Upper lobe of left lung (tissue), 6 donors: ENCODE data around the gene IFNAR1. TPM values are rescaled to one million over a fixed set of nuclear protein-coding genes. Genes with fewer than 3 reads are reported as not detected.

Experiments
- ATAC-seq, 2 donors: fragments of 200-7000 bp; cut with Tn5 transposase; one replicate each; pipeline ENCODE4 v1.9.1; 2022; ENCODE audit warnings: mild to moderate bottlenecking in 2 of 2, moderate library complexity in 2 of 2; ENCODE audit not compliant: low FRiP score in 2 of 2
- DNase-seq, 2 donors: peaks; one replicate each; pipeline ENCODE4 v3.0.0-alpha.2; 2019 to 2020
- H3K27ac ChIP-seq, 4 donors: fragments of 200-600 bp; sonication (generic); one replicate each; pipeline ENCODE4 v1.5.1; 2016 to 2019
- H3K27me3 ChIP-seq, 4 donors: fragments of 200-600 bp; sonication (generic); one replicate each; pipeline ENCODE4 v1.5.1; 2017 to 2019
- H3K36me3 ChIP-seq, 4 donors: fragments of 200-600 bp; sonication (generic); one replicate each; pipeline ENCODE4 v1.5.1; 2016 to 2019
- H3K4me1 ChIP-seq, 4 donors: fragments of 200-600 bp; sonication (generic); one replicate each; pipeline ENCODE4 v1.5.1; 2018 to 2019
- H3K4me3 ChIP-seq, 4 donors: fragments of 200-600 bp; sonication (generic); one replicate each; pipeline ENCODE4 v1.5.1; 2017 to 2019; ENCODE audit warnings: mild to moderate bottlenecking in 2 of 4, moderate library complexity in 1 of 4
- H3K9me3 ChIP-seq, 4 donors: fragments of 200-600 bp; sonication (generic); one replicate each; pipeline ENCODE4 v1.5.1; 2018 to 2019
- EP300 ChIP-seq, 4 donors: sonication (generic); formaldehyde crosslinking; IDR thresholded peaks; one replicate each; pipeline ENCODE4 v1.5.1; 2017; ENCODE audit warnings: antibody characterized with exemption in 4 of 4, control low read depth in 2 of 4
- POLR2A ChIP-seq, 4 donors: fragments of 450-650 bp; IDR thresholded peaks; one replicate each; pipeline ENCODE4 v1.5.1; 2016 to 2017; ENCODE audit warnings: antibody characterized with exemption in 4 of 4, mild to moderate bottlenecking in 2 of 4
- POLR2AphosphoS5 ChIP-seq, 2 donors: sonication (generic); formaldehyde crosslinking; IDR thresholded peaks; one replicate each; pipeline ENCODE4 v1.5.1; 2017; ENCODE audit warnings: antibody characterized with exemption in 2 of 2
- WGBS, 2 donors: methylation state at CpG; one replicate each; pipeline ENCODE4 v1.1.5; 2017 to 2018; 5-methylcytosine and 5-hydroxymethylcytosine counted together
- total RNA-seq, 6 donors: library from RNA; depleted of rRNA in 4 of 6; stranded (reverse); fragments of >200 nt in 4 of 6; gene quantifications; one replicate each; pipeline versions ENCODE4 v1.1.0 to v1.2.1, GENCODE V29; 2016 to 2021
- TF ChIP-seq, protein P1 (sequence below), 6 experiments: fragments of 450-650 bp in 4 of 6; fragments of 200-600 bp in 2 of 6; sonication (generic) in 2 of 6; IDR thresholded peaks; one replicate each; pipeline ENCODE4 v1.5.1; 2016 to 2019; ENCODE audit warnings: antibody characterized with exemption in 6 of 6
- donor health status: DM: no; HTN: no; CAD: no; lungs with moderate emphysema.
- donor health status: DM: no; HTN: yes; CAD: no; lungs with severe emphysema.

Gene IFNAR1
- total RNA-seq, 6 donors from 2014 or later: 17.1 to 68.5 (median 36.0) TPM

DNA sequence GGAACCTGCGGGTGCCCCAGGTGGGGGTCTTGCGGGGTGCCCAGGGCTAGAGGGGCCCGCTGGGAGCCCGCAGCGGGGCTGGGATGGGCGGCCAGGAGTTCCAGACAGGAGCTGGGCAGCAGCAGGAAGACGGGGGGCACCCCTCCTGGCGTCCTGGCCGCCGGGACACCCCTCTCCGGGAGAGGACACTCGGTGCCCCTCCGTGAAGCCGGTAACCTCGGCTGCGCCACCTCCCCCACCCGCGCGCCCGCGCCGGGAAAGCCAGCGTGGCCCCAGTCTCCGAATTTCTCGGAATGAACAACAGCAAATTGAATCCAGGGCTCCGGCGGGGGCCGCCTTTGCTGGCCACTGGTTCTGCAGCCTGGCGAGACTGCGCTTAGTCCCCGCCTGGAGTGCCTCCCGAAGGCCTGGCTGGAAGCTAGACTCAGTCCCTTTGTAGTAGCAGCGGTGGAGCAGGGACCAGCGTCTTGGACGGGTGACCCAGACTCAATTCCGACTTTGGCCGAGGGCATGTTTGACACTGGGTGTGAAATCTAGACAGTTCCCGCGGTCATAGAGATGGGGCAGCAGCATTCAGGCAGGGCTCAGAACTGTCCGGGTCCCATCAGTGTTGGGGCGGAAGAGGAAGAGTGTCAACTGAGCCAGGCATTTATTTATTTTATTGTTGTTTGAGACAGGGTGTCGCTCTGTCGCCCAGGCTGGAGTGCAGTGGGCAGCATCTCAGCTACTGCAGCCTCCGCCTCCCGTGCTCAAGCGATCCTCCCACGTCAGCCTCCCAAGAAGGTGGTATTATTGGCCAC lies 79.2 kb downstream of the IFNAR1 start:
- Histone ChIP-seq H3K27ac (peak overlapping the region; percentile 99 to 100 (median 99)), H3K27me3 (no peaks in the 10 kb centered on the region), H3K4me3 (peak overlapping the region; percentile 75 to 95 (median 90)), H3K36me3 (no peaks in the 10 kb centered on the region), H3K9me3 (no peaks in the 10 kb centered on the region), H3K4me1 (peaks cover 24 to 53% (median 30%) of the 10 kb centered on the region in 4 donors)
- peak in 2 of 4 donors; percentile 57 to 68 for TF ChIP-seq POLR2A (IDR thresholded peaks at IDR 0.05)
- TF ChIP-seq, protein P1, sequence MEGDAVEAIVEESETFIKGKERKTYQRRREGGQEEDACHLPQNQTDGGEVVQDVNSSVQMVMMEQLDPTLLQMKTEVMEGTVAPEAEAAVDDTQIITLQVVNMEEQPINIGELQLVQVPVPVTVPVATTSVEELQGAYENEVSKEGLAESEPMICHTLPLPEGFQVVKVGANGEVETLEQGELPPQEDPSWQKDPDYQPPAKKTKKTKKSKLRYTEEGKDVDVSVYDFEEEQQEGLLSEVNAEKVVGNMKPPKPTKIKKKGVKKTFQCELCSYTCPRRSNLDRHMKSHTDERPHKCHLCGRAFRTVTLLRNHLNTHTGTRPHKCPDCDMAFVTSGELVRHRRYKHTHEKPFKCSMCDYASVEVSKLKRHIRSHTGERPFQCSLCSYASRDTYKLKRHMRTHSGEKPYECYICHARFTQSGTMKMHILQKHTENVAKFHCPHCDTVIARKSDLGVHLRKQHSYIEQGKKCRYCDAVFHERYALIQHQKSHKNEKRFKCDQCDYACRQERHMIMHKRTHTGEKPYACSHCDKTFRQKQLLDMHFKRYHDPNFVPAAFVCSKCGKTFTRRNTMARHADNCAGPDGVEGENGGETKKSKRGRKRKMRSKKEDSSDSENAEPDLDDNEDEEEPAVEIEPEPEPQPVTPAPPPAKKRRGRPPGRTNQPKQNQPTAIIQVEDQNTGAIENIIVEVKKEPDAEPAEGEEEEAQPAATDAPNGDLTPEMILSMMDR (IDR thresholded peaks at IDR 0.05): peak in 2 of 6 experiments; percentile 16 to 20
- TF ChIP-seq POLR2AphosphoS5 (IDR thresholded peaks at IDR 0.05): peak; percentile 9 to 19
- no peak for TF ChIP-seq EP300 (IDR thresholded peaks at IDR 0.05)
- peak; percentile 51 to 94 for DNase-seq
- WGBS, 2 donors: 2 to 5% methylated on average over 12 to 28 of the region's 47 CpGs
- ATAC-seq: peak; percentile 62

DNA sequence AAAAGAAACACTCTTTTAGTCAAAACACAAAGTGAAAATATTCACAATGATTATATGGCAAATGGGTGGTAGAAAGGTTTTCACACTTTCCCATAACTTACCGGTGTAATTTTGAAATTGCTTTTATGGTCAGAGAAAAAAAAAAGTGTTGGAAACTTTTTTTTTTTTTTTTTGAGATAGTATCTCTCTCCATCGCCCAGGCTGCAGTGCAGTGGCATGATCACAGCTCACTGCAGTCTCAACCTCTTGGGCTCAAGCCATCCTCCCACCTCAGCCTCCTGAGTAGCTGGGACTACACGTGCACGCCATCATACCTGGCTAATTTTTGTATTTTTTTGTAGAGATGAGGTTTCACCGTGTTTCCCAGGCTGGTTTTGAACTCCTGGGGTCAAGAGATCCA lies 81.7 kb downstream of the IFNAR1 start:
- Histone ChIP-seq H3K27ac (peak overlapping the region in 2 of 4 donors; percentile 35 to 99), H3K9me3 (no peaks in the 10 kb centered on the region), H3K4me3 (peak overlapping the region in 1 of 4 donors; percentile 95), H3K36me3 (peaks cover 0 to 8% (median 5%) of the 10 kb centered on the region in 4 donors), H3K4me1 (peaks cover 24 to 54% (median 30%) of the 10 kb centered on the region in 4 donors), H3K27me3 (no peaks in the 10 kb centered on the region)
- no peak for ATAC-seq
- WGBS, 2 donors: 72 to 75% methylated on average over 5 of the region's 5 CpGs
- no peak for DNase-seq
- TF ChIP-seq EP300 (IDR thresholded peaks at IDR 0.05) (no peak), POLR2AphosphoS5 (IDR thresholded peaks at IDR 0.05) (no peak), POLR2A (IDR thresholded peaks at IDR 0.05) (no peak)
- TF ChIP-seq, protein P1 (IDR thresholded peaks at IDR 0.05): no peak

Other genes starting within 250 kb of the IFNAR1 start
- 10 to 100 TPM; 10.5 to 36.0 (median 22.3) TPM for gene IFNAR2, start 95.0 kb upstream of the IFNAR1 start, total RNA-seq
- gene IL10RB, start 58.6 kb upstream of the IFNAR1 start, total RNA-seq: 10 to 100 TPM; 11.5 to 49.2 (median 41.0) TPM
- 10 to 100 TPM; 35.6 to 89.8 (median 62.0) TPM for gene IFNGR2, start 78.4 kb downstream of the IFNAR1 start, total RNA-seq
- 100 to 1,000 TPM in 2 of 6 donors, 10 to 100 TPM in 4; 45.1 to 155 (median 68.0) TPM for gene TMEM50B, start 155.0 kb downstream of the IFNAR1 start, total RNA-seq
- gene DNAJC28, start 166.7 kb downstream of the IFNAR1 start, total RNA-seq: 1 to 10 TPM in 5 of 6 donors, under 1 TPM in 1; 0.55 to 3.1 (median 1.6) TPM
- gene GART, start 217.1 kb downstream of the IFNAR1 start, total RNA-seq: 10 to 100 TPM; 55.9 to 89.8 (median 64.3) TPM
- 1,000 to 10,000 TPM in 1 of 6 donors, 100 to 1,000 TPM in 5; 236 to 1,038 (median 307) TPM for gene SON, start 218.1 kb downstream of the IFNAR1 start, total RNA-seq